ENCODE results near the gene PAQR9. TPM values are rescaled to one million over a fixed set of nuclear protein-coding genes. Genes with fewer than 3 reads are reported as not detected.

Gene PAQR9
- polyA plus RNA-seq, 1 donor (not counting 4 experiments of a cell fraction or from before 2014, with no cell fraction given), result not detected

GRCh38 chr3:142929109-142929508 lies 34.4 kb downstream of the PAQR9 start:
- Histone ChIP-seq H3K79me2 (ENCODE audit: control insufficient read depth, insufficient read depth, low read length) (no peaks in the 10 kb centered on the region), H3K9me1 (ENCODE audit: control insufficient read depth, extremely low read depth, insufficient read depth, low read length) (no peaks in the 10 kb centered on the region), H3K9me3 (ENCODE audit: control insufficient read depth, low read depth, low read length) (no peaks in the 10 kb centered on the region), H3K36me3 (ENCODE audit: control insufficient read depth in 2 of 2, extremely low read depth in 1 of 2, insufficient read depth in 2 of 2, low read length in 2 of 2) (no peaks in the 10 kb centered on the region), H2AFZ (ENCODE audit: control insufficient read depth, low read length) (no peak overlapping the region), H4K20me1 (ENCODE audit: control insufficient read depth, extremely low read depth, insufficient read depth, low read length) (no peaks in the 10 kb centered on the region), H3K27me3 (ENCODE audit: control insufficient read depth, extremely low read depth, insufficient read depth, low read length) (no peaks in the 10 kb centered on the region), H3K4me2 (ENCODE audit: control insufficient read depth, extremely low read depth, insufficient read depth, low read depth, low read length) (no peak overlapping the region), H3K4me1 (ENCODE audit: control insufficient read depth, extremely low read depth, insufficient read depth, low read length) (peaks cover 11% of the 10 kb centered on the region), H3K4me3 (ENCODE audit: control insufficient read depth in 2 of 3, extremely low read depth in 1 of 3, insufficient read depth in 2 of 3, low read depth in 1 of 3, low read length in 3 of 3) (no peak overlapping the region), H3K27ac (ENCODE audit: control insufficient read depth, insufficient read depth, low read length) (no peak overlapping the region), H3K9ac (ENCODE audit: control insufficient read depth, extremely low read depth, insufficient read depth, low read length) (no peak overlapping the region)
- DNase-seq (ENCODE audit: low read depth, low spot score) (no peak), FAIRE-seq (peak; percentile 49)
- TF ChIP-seq CTCF (optimal IDR thresholded peaks at IDR 0.05 in 1 of 3, IDR thresholded peaks at IDR 0.05 in 1 of 3, conservative IDR thresholded peaks at IDR 0.05 in 1 of 3; ENCODE audit: extremely low read depth in 1 of 3, insufficient read depth in 2 of 3, low read length in 3 of 3) (peak; percentile 68 to 87 (median 73)), EZH2 (IDR thresholded peaks at IDR 0.05; ENCODE audit: low read length) (no peak)
- dilution Hi-C loops (cut with MboI; ENCODE audit: extremely low pct_ligation_motif_present, low sequenced_read_pairs), result no loop called here

GRCh38 chr3:142926368-142926944 lies 37.0 kb downstream of the PAQR9 start:
- TF ChIP-seq CTCF (optimal IDR thresholded peaks at IDR 0.05 in 1 of 3, IDR thresholded peaks at IDR 0.05 in 1 of 3, conservative IDR thresholded peaks at IDR 0.05 in 1 of 3; ENCODE audit: extremely low read depth in 1 of 3, insufficient read depth in 2 of 3, low read length in 3 of 3) (no peak), EZH2 (IDR thresholded peaks at IDR 0.05; ENCODE audit: low read length) (no peak)
- H3K79me2 ChIP-seq (ENCODE audit: control insufficient read depth, insufficient read depth, low read length), result no peaks in the 10 kb centered on the region
- peaks cover 11% of the 10 kb centered on the region for H3K4me1 ChIP-seq (ENCODE audit: control insufficient read depth, extremely low read depth, insufficient read depth, low read length)
- dilution Hi-C loops (cut with MboI; ENCODE audit: extremely low pct_ligation_motif_present, low sequenced_read_pairs), result no loop called here
- no peaks in the 10 kb centered on the region for H3K9me1 ChIP-seq (ENCODE audit: control insufficient read depth, extremely low read depth, insufficient read depth, low read length)
- no peaks in the 10 kb centered on the region for H4K20me1 ChIP-seq (ENCODE audit: control insufficient read depth, extremely low read depth, insufficient read depth, low read length)
- H3K27me3 ChIP-seq (ENCODE audit: control insufficient read depth, extremely low read depth, insufficient read depth, low read length), result no peaks in the 10 kb centered on the region
- no peaks in the 10 kb centered on the region for H3K9me3 ChIP-seq (ENCODE audit: control insufficient read depth, low read depth, low read length)
- H3K4me3 ChIP-seq (ENCODE audit: control insufficient read depth in 2 of 3, extremely low read depth in 1 of 3, insufficient read depth in 2 of 3, low read depth in 1 of 3, low read length in 3 of 3), result no peak overlapping the region
- H3K27ac ChIP-seq (ENCODE audit: control insufficient read depth, insufficient read depth, low read length), result no peak overlapping the region
- no peak overlapping the region for H2AFZ ChIP-seq (ENCODE audit: control insufficient read depth, low read length)
- DNase-seq (ENCODE audit: low read depth, low spot score) (no peak), FAIRE-seq (no peak)
- H3K4me2 ChIP-seq (ENCODE audit: control insufficient read depth, extremely low read depth, insufficient read depth, low read depth, low read length), result no peak overlapping the region
- no peak overlapping the region for H3K9ac ChIP-seq (ENCODE audit: control insufficient read depth, extremely low read depth, insufficient read depth, low read length)
- H3K36me3 ChIP-seq (ENCODE audit: control insufficient read depth in 2 of 2, extremely low read depth in 1 of 2, insufficient read depth in 2 of 2, low read length in 2 of 2), result no peaks in the 10 kb centered on the region

All from keratinocyte (primary cell).